HEK293T (cell line): ENCODE data around the gene CD300C.

Source experiments
- ARNT ChIP-seq: fragments of 450-650 bp; IDR thresholded peaks from 2 replicates; pipeline ENCODE4 v1.6.1; 2017; ENCODE audit warnings: mild to moderate bottlenecking
- BHLHE40 ChIP-seq: fragments of 450-650 bp; IDR thresholded peaks from 2 replicates; pipeline ENCODE4 v1.6.1; 2016; ENCODE audit warnings: mild to moderate bottlenecking, moderate library complexity, borderline replicate concordance
- CTBP1 ChIP-seq: fragments of 450-650 bp; IDR thresholded peaks from 2 replicates; pipeline ENCODE4 v1.6.1; 2016; ENCODE audit warnings: borderline replicate concordance
- FOXM1 ChIP-seq: fragments of 450-650 bp; IDR thresholded peaks from 2 replicates; pipeline ENCODE4 v1.6.1; 2017; ENCODE audit warnings: mild to moderate bottlenecking, borderline replicate concordance
- SP1 ChIP-seq: fragments of 450-650 bp; IDR thresholded peaks from 2 replicates; pipeline ENCODE4 v1.6.1; 2017
- TARDBP ChIP-seq: fragments of 450-650 bp; IDR thresholded peaks from 2 replicates; pipeline ENCODE4 v1.6.1; 2016
- ZNF384 ChIP-seq: fragments of 450-650 bp; IDR thresholded peaks from 2 replicates; pipeline ENCODE4 v1.6.1; 2016
- TF ChIP-seq, protein P1 (sequence below): fragments of 450-650 bp; IDR thresholded peaks from 2 replicates; pipeline ENCODE4 v1.6.1; 2016

DNA sequence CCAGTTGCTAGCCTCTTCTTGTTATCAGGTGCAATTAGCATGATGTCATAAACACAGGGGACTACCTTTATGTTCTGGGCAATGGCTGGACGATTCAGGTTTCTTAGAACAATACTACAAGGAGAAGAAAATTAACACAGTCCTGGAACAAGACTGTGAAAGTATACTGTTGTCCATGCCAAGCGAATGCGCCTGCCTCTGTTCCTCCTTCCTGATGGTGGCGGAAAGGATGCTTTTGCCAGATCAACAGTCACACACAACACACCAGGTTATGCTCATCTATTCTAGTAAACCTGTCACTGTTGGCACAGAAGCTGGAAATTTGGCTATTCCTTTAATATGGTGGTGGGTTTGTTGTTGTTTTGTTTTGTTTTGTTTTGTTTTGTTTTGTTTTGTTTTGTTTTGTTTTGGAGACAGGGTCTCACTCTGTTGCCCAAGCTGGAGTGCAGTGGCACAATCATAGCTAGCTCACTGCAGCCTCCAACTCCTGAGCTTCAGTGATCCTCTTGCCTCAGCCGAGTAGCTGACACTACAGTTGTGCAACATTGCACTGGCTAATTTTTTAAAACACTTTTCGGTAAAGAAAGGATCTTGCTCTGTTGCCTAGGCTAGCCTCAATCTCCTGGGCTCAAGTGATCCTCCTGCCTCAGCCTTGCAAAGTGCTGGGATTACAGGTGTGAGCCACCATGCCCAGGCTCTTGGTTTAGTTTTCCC is 49.3 kb upstream of the CD300C start:
- TF ChIP-seq ARNT = no peak
- TF ChIP-seq CTBP1 = no peak
- no peak for TF ChIP-seq TARDBP
- TF ChIP-seq SP1 = no peak
- no peak for TF ChIP-seq BHLHE40
- TF ChIP-seq FOXM1 = no peak
- TF ChIP-seq, protein P1, sequence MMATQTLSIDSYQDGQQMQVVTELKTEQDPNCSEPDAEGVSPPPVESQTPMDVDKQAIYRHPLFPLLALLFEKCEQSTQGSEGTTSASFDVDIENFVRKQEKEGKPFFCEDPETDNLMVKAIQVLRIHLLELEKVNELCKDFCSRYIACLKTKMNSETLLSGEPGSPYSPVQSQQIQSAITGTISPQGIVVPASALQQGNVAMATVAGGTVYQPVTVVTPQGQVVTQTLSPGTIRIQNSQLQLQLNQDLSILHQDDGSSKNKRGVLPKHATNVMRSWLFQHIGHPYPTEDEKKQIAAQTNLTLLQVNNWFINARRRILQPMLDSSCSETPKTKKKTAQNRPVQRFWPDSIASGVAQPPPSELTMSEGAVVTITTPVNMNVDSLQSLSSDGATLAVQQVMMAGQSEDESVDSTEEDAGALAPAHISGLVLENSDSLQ = no peak
- TF ChIP-seq ZNF384 = no peak
